ENCODE measurements around the gene MAP6D1.

Gene MAP6D1

DNA sequence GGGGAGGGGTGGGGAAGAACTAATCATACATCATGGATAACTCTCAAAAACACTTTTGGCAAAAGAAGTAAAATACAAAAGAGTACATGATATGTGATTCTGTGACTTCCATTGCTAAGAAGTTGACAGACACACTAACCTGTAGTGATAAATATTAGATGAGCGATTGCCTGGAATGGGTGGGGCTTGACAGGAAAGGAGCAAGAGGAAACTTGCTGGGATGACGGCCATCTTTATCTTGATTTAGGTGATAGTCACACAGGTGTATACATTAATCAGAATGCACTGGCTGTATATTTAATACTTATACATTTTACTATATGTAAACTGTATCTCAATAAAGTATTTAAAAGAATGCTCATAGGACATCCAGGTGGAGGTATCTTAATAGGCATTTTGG lies 46.2 kb upstream of the MAP6D1 start:
- TF ChIP-seq, protein P1, sequence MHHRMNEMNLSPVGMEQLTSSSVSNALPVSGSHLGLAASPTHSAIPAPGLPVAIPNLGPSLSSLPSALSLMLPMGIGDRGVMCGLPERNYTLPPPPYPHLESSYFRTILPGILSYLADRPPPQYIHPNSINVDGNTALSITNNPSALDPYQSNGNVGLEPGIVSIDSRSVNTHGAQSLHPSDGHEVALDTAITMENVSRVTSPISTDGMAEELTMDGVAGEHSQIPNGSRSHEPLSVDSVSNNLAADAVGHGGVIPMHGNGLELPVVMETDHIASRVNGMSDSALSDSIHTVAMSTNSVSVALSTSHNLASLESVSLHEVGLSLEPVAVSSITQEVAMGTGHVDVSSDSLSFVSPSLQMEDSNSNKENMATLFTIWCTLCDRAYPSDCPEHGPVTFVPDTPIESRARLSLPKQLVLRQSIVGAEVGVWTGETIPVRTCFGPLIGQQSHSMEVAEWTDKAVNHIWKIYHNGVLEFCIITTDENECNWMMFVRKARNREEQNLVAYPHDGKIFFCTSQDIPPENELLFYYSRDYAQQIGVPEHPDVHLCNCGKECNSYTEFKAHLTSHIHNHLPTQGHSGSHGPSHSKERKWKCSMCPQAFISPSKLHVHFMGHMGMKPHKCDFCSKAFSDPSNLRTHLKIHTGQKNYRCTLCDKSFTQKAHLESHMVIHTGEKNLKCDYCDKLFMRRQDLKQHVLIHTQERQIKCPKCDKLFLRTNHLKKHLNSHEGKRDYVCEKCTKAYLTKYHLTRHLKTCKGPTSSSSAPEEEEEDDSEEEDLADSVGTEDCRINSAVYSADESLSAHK (tag by site-specific recombination; IDR thresholded peaks at IDR 0.05) = no peak
- TF ChIP-seq ZNF239 (tag by site-specific recombination; IDR thresholded peaks at IDR 0.05) (no peak), HOXC10 (CRISPR knock-in tag; IDR thresholded peaks at IDR 0.05) (no peak), ZBTB48 (tag by site-specific recombination; IDR thresholded peaks at IDR 0.05) (no peak), ZNF776 (tag by site-specific recombination; IDR thresholded peaks at IDR 0.05; ENCODE audit: borderline replicate concordance) (no peak), SCRT1 (tag by site-specific recombination; IDR thresholded peaks at IDR 0.05; ENCODE audit: borderline replicate concordance) (no peak), ZNF416 (tag by site-specific recombination; IDR thresholded peaks at IDR 0.05) (no peak), REPIN1 (tag by site-specific recombination; IDR thresholded peaks at IDR 0.05; ENCODE audit: low read depth) (no peak), ZIC2 (tag by site-specific recombination; IDR thresholded peaks at IDR 0.05) (no peak), SP2 (tag by site-specific recombination; IDR thresholded peaks at IDR 0.05) (no peak), ZNF629 (tag by site-specific recombination; IDR thresholded peaks at IDR 0.05) (no peak), ZNF266 (tag by site-specific recombination; IDR thresholded peaks at IDR 0.05; ENCODE audit: low read depth) (no peak), KLF9 (tag by site-specific recombination; IDR thresholded peaks at IDR 0.05; ENCODE audit: low read depth) (no peak), ZNF76 (tag by site-specific recombination; IDR thresholded peaks at IDR 0.05; ENCODE audit: borderline replicate concordance, low read depth) (no peak)
- TF ChIP-seq, protein P2, sequence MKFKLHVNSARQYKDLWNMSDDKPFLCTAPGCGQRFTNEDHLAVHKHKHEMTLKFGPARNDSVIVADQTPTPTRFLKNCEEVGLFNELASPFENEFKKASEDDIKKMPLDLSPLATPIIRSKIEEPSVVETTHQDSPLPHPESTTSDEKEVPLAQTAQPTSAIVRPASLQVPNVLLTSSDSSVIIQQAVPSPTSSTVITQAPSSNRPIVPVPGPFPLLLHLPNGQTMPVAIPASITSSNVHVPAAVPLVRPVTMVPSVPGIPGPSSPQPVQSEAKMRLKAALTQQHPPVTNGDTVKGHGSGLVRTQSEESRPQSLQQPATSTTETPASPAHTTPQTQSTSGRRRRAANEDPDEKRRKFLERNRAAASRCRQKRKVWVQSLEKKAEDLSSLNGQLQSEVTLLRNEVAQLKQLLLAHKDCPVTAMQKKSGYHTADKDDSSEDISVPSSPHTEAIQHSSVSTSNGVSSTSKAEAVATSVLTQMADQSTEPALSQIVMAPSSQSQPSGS (tag by site-specific recombination; IDR thresholded peaks at IDR 0.05; ENCODE audit: low read depth) = no peak
- Histone ChIP-seq H3K27ac (ENCODE audit: extremely low read depth, low read depth, low read length) (no peak overlapping the region), H3K4me1 (ENCODE audit: control insufficient read depth, insufficient read depth, low read length) (no peaks in the 10 kb centered on the region), H3K9me3 (ENCODE audit: control insufficient read depth, insufficient read depth, low read depth, low read length) (no peaks in the 10 kb centered on the region), H3K4me3 (ENCODE audit: low read depth, low read length) (no peak overlapping the region), H3K36me3 (ENCODE audit: control insufficient read depth in 2 of 2, insufficient read depth in 1 of 2, low read length in 2 of 2) (peaks cover 5 to 7% of the 10 kb centered on the region in 2 experiments)
- POLR2A ChIA-PET = interaction anchor here (0.8 kb wide), 1 partner anchor 13 kb away, joined by 3 read pairs; the partner anchor contains the start of gene PARL
- CTCF ChIA-PET = interaction anchor here (0.6 to 1.7 kb wide), 3 partner anchors 13 to 177 kb away, joined by 3 to 6 read pairs (median 5); partner anchors contain the start of genes MAP6D1 and PARL

DNA sequence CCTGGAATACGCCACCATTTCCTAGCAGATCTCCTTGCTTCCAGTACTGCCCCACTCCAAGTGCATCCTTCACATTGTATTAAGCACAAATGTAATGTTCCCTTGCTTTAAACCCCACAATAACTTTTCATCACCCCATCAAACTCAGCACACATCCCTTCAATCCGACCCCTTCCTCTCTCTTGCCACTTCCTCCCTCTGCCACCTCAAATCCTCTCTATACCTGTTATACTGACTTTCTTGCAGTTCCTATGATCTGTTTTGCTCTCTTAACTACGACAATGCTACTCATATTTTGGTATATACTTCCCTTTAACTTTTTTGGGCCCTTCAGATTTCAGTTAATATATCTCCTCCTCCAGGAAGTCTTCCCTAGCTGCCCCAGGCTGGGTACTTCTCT lies 45.2 kb upstream of the MAP6D1 start:
- ChIA-PET CTCF (interaction anchor here (1.7 kb wide), 1 partner anchor 45 kb away, joined by 5 read pairs; the partner anchor contains the start of gene MAP6D1), POLR2A (no interaction called here)
- Histone ChIP-seq H3K27ac (ENCODE audit: extremely low read depth, low read depth, low read length) (no peak overlapping the region), H3K36me3 (ENCODE audit: control insufficient read depth in 2 of 2, insufficient read depth in 1 of 2, low read length in 2 of 2) (peaks cover 13 to 17% of the 10 kb centered on the region in 2 experiments), H3K9me3 (ENCODE audit: control insufficient read depth, insufficient read depth, low read depth, low read length) (no peaks in the 10 kb centered on the region), H3K4me1 (ENCODE audit: control insufficient read depth, insufficient read depth, low read length) (no peaks in the 10 kb centered on the region), H3K4me3 (ENCODE audit: low read depth, low read length) (no peak overlapping the region)
- no peak for TF ChIP-seq ZNF223 (tag by site-specific recombination; IDR thresholded peaks at IDR 0.05)
- no peak for TF ChIP-seq ZNF423 (tag by site-specific recombination; IDR thresholded peaks at IDR 0.05)
- TF ChIP-seq, protein P1 (tag by site-specific recombination; IDR thresholded peaks at IDR 0.05) = no peak
- no peak for TF ChIP-seq ZNF175 (tag by site-specific recombination; IDR thresholded peaks at IDR 0.05)
- TF ChIP-seq, protein P3, sequence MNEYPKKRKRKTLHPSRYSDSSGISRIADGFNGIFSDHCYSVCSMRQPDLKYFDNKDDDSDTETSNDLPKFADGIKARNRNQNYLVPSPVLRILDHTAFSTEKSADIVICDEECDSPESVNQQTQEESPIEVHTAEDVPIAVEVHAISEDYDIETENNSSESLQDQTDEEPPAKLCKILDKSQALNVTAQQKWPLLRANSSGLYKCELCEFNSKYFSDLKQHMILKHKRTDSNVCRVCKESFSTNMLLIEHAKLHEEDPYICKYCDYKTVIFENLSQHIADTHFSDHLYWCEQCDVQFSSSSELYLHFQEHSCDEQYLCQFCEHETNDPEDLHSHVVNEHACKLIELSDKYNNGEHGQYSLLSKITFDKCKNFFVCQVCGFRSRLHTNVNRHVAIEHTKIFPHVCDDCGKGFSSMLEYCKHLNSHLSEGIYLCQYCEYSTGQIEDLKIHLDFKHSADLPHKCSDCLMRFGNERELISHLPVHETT (tag by site-specific recombination; IDR thresholded peaks at IDR 0.05) = no peak
- TF ChIP-seq ZFP41 (tag by site-specific recombination; IDR thresholded peaks at IDR 0.05; ENCODE audit: borderline replicate concordance) = no peak
- TF ChIP-seq HOXC10 (CRISPR knock-in tag; IDR thresholded peaks at IDR 0.05) = no peak

Measured in HEK293 (cell line).